PC-3 (cell line): Measurements from ENCODE around the gene PIK3CG. TPM values are rescaled to one million over a fixed set of nuclear protein-coding genes. Genes with fewer than 3 reads are reported as not detected.

ENCODE experiments used
- ATAC-seq: fragments of 200-7000 bp; cut with Tn5 transposase; 2 replicates; pipeline ENCODE4 v1.9.1; 2020; ENCODE audit warnings: mild to moderate bottlenecking, moderate library complexity
- BruUV-seq: library from RNA; stranded (reverse); fragments of 400-500 nt; replicated peaks from 2 replicates; lab custom pipeline; 2021; lab: Mats Ljungman, UMichigan
- CTCF ChIA-PET: fragments of 300-600 bp; sonication (Branson Sonifier 250); formaldehyde crosslinking; loops from one replicate; lab custom pipeline; 2022; ENCODE audit warnings: antibody characterized with exemption; lab: Charles Lee
- POLR2A ChIA-PET: fragments of 300-600 bp; sonication (Branson Sonifier 250); formaldehyde crosslinking; loops from one replicate; lab custom pipeline; 2022; ENCODE audit warnings: antibody characterized with exemption; ENCODE audit not compliant: unreplicated experiment; lab: Charles Lee
- DNase-seq: peaks from one replicate; pipeline ENCODE4 v3.0.0-alpha.2; 2015
- H2AFZ ChIP-seq: fragments of 300-600 bp; sonication (generic); 2 replicates; pipeline ENCODE4 v1.6.0; 2016; ENCODE audit warnings: antibody characterized with exemption, low read length
- H3F3A ChIP-seq: fragments of 300-600 bp; sonication (generic); one replicate; pipeline ENCODE4 v1.6.0; 2017; ENCODE audit warnings: antibody characterized with exemption, low read length, control low read depth, mild to moderate bottlenecking; ENCODE audit not compliant: unreplicated experiment
- H3K27ac ChIP-seq: fragments of 300-600 bp; sonication (generic); 2 replicates; pipeline ENCODE4 v1.5.1; 2016; ENCODE audit warnings: mild to moderate bottlenecking, low read length
- H3K27me3 ChIP-seq: fragments of 300-600 bp; sonication (generic); 2 replicates; pipeline ENCODE4 v1.6.1; 2016; ENCODE audit warnings: low read length, mixed read lengths
- H3K36me3 ChIP-seq: fragments of 300-600 bp; sonication (generic); 2 replicates; pipeline ENCODE4 v1.6.1; 2016; ENCODE audit warnings: low read depth, mixed run types, low read length, mixed read lengths
- H3K4me1 ChIP-seq: fragments of 300-600 bp; sonication (generic); 2 replicates; pipeline ENCODE4 v1.5.1; 2016; ENCODE audit warnings: low read length; ENCODE audit not compliant: insufficient read depth
- H3K4me2 ChIP-seq: fragments of 300-600 bp; sonication (generic); 2 replicates; pipeline ENCODE4 v1.6.0; 2016; ENCODE audit warnings: low read length
- H3K4me3 ChIP-seq: fragments of 300-600 bp; sonication (generic); 2 replicates; pipeline ENCODE4 v1.5.1; 2016; ENCODE audit warnings: mild to moderate bottlenecking, low read length, mixed read lengths
- H3K79me2 ChIP-seq: fragments of 300-600 bp; sonication (generic); 2 replicates; pipeline ENCODE4 v1.6.1; 2017; ENCODE audit warnings: low read length, mixed read lengths
- H3K9ac ChIP-seq: fragments of 300-600 bp; sonication (generic); 2 replicates; pipeline ENCODE4 v1.6.0; 2016; ENCODE audit warnings: mild to moderate bottlenecking, low read length
- H3K9me2 ChIP-seq: fragments of 300-600 bp; sonication (generic); replicated peaks from 2 replicates; pipeline ENCODE4 v1.6.1; 2016; ENCODE audit warnings: mixed run types, low read length, mixed read lengths
- H3K9me3 ChIP-seq: fragments of 300-600 bp; sonication (generic); 2 replicates; pipeline ENCODE4 v1.6.1; 2016; ENCODE audit warnings: low read length, mixed read lengths
- H4K20me1 ChIP-seq: fragments of 300-600 bp; sonication (generic); 2 replicates; pipeline ENCODE4 v1.6.1; 2016; ENCODE audit warnings: low read length, mixed read lengths
- CTCF ChIP-seq: fragments of 300-600 bp; sonication (generic); conservative IDR thresholded peaks from 2 replicates; pipeline ENCODE4 v1.5.1; 2017; ENCODE audit warnings: antibody characterized with exemption, low read depth, mild to moderate bottlenecking, low read length
- EZH2 ChIP-seq: fragments of 300-600 bp; sonication (generic); IDR thresholded peaks from one replicate; pipeline ENCODE4 v1.6.1; 2017; ENCODE audit warnings: antibody characterized with exemption, mild to moderate bottlenecking, low read length; ENCODE audit not compliant: unreplicated experiment
- EZH2phosphoT487 ChIP-seq: fragments of 300-600 bp; sonication (generic); IDR thresholded peaks from 2 replicates; pipeline ENCODE4 v1.6.1; 2018; ENCODE audit warnings: mild to moderate bottlenecking, antibody characterized with exemption, low read length, borderline replicate concordance
- intact Hi-C: fragments of 100-400 bp; cut with micrococcal nuclease; formaldehyde crosslinking; loops from 2 replicates; pipeline ENCODE4 v1.9.0; 2023
- total RNA-seq: library from RNA; depleted of rRNA; stranded (reverse); fragments of >200 nt; gene quantifications from 2 replicates; pipeline ENCODE4 v1.2.3, GENCODE V29; 2014

Gene PIK3CG
- total RNA-seq, 1 experiment from 2014 or later = not detected

GRCh38 chr7:106887421-106887820 lies 22.3 kb downstream of the PIK3CG start:
- Histone ChIP-seq H3K79me2 (no peaks in the 10 kb centered on the region), H3K4me2 (no peak overlapping the region), H3K9me2 (no peaks in the 10 kb centered on the region), H3K27ac (no peak overlapping the region), H3K36me3 (no peaks in the 10 kb centered on the region), H3K9me3 (no peaks in the 10 kb centered on the region), H3K4me1 (no peaks in the 10 kb centered on the region), H3K4me3 (no peak overlapping the region), H3K9ac (no peak overlapping the region), H3K27me3 (peaks cover 65% of the 10 kb centered on the region), H3F3A (no peaks in the 10 kb centered on the region), H2AFZ (no peak overlapping the region), H4K20me1 (no peaks in the 10 kb centered on the region)
- ATAC-seq (no peak), DNase-seq (no peak)
- intact Hi-C loops = no loop called here
- POLR2A ChIA-PET = no interaction called here
- CTCF ChIA-PET = no interaction called here
- no peak for TF ChIP-seq EZH2
- no TSS peak for BruUV-seq

GRCh38 chr7:106888204-106888603 lies 23.1 kb downstream of the PIK3CG start:
- Histone ChIP-seq H3K4me3 (no peak overlapping the region), H3K4me2 (no peak overlapping the region), H3K79me2 (no peaks in the 10 kb centered on the region), H4K20me1 (no peaks in the 10 kb centered on the region), H3K4me1 (no peaks in the 10 kb centered on the region), H3K9me3 (no peaks in the 10 kb centered on the region), H2AFZ (no peak overlapping the region), H3K27me3 (peaks cover 58% of the 10 kb centered on the region), H3F3A (no peaks in the 10 kb centered on the region), H3K36me3 (no peaks in the 10 kb centered on the region), H3K9me2 (no peaks in the 10 kb centered on the region), H3K9ac (no peak overlapping the region), H3K27ac (no peak overlapping the region)
- TF ChIP-seq EZH2 (no peak), EZH2phosphoT487 (no peak), CTCF (no peak)
- CTCF ChIA-PET = no interaction called here
- ATAC-seq = no peak
- intact Hi-C loops = no loop called here
- no peak for DNase-seq
- no TSS peak for BruUV-seq
- POLR2A ChIA-PET = no interaction called here

- H3F3A ChIP-seq = no peaks in the 10 kb centered on the region
- H3K36me3 ChIP-seq = no peaks in the 10 kb centered on the region
- DNase-seq = no peak
- H3K4me1 ChIP-seq = no peaks in the 10 kb centered on the region
- H3K79me2 ChIP-seq = no peaks in the 10 kb centered on the region
- H3K9me3 ChIP-seq = no peaks in the 10 kb centered on the region
- H3K27ac ChIP-seq = no peak overlapping the region
- H3K4me3 ChIP-seq = no peak overlapping the region
- no peaks in the 10 kb centered on the region for H4K20me1 ChIP-seq
- H3K4me2 ChIP-seq = no peak overlapping the region
- H3K27me3 ChIP-seq = peaks cover 32% of the 10 kb centered on the region
- ChIA-PET CTCF (no interaction called here), POLR2A (no interaction called here)
- ATAC-seq = no peak
- no TSS peak for BruUV-seq
- TF ChIP-seq EZH2 (no peak), CTCF (no peak), EZH2phosphoT487 (no peak)
- H3K9ac ChIP-seq = no peak overlapping the region
- H2AFZ ChIP-seq = no peak overlapping the region
- H3K9me2 ChIP-seq = no peaks in the 10 kb centered on the region
- intact Hi-C loops = no loop called here
Observed at GRCh38 chr7:106890952-106891351, 25.9 kb downstream of the PIK3CG start.
